Mammary epithelial cell (primary cell): ENCODE results near the gene SF3B3.

ENCODE experiments used
- EZH2 ChIP-seq: IDR thresholded peaks from 2 replicates; pipeline ENCODE4 v1.6.1; 2012; ENCODE audit warnings: low read length, inconsistent platforms, borderline replicate concordance
- TF ChIP-seq, protein P1 (sequence below), 2 donors: IDR thresholded peaks in 1 of 2; conservative IDR thresholded peaks in 1 of 2; 2 replicates each; pipeline ENCODE4 v1.5.1; 2011 to 2012; ENCODE audit warnings: inconsistent platforms in 2 of 2, low read length in 2 of 2, mild to moderate bottlenecking in 2 of 2, control low read depth in 1 of 2, low read depth in 1 of 2; ENCODE audit not compliant: insufficient read depth in 1 of 2; ENCODE audit errors: extremely low read depth in 1 of 2

- no peak for TF ChIP-seq EZH2
- TF ChIP-seq, protein P1, sequence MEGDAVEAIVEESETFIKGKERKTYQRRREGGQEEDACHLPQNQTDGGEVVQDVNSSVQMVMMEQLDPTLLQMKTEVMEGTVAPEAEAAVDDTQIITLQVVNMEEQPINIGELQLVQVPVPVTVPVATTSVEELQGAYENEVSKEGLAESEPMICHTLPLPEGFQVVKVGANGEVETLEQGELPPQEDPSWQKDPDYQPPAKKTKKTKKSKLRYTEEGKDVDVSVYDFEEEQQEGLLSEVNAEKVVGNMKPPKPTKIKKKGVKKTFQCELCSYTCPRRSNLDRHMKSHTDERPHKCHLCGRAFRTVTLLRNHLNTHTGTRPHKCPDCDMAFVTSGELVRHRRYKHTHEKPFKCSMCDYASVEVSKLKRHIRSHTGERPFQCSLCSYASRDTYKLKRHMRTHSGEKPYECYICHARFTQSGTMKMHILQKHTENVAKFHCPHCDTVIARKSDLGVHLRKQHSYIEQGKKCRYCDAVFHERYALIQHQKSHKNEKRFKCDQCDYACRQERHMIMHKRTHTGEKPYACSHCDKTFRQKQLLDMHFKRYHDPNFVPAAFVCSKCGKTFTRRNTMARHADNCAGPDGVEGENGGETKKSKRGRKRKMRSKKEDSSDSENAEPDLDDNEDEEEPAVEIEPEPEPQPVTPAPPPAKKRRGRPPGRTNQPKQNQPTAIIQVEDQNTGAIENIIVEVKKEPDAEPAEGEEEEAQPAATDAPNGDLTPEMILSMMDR (conservative IDR thresholded peaks at IDR 0.05 in 1 of 2, IDR thresholded peaks at IDR 0.05 in 1 of 2; ENCODE audit: extremely low read depth in 1 of 2, insufficient read depth in 1 of 2, low read depth in 1 of 2, low read length in 2 of 2): no peak
Observed at GRCh38 chr16:70494202-70494770, 29.3 kb upstream of the SF3B3 start.
